Measurements from ENCODE around the gene DAB2IP. TPM values are rescaled to one million over a fixed set of nuclear protein-coding genes. Genes with fewer than 3 reads are reported as not detected.

The DAB2IP gene
- total and polyA plus RNA-seq, 4 donors = 2.3 to 13.1 (median 5.4) TPM

GRCh38 chr9:121767171-121767769 is 115.8 kb downstream of the DAB2IP start:
- H3K27ac ChIP-seq (ENCODE audit: low read depth in 1 of 2, low read length in 2 of 2) = no peak overlapping the region
- DNase-seq (ENCODE audit: low spot score) = no peak
- WGBS = 94% methylated on average over 9 of the region's 9 CpGs
- H3K9me3 ChIP-seq (ENCODE audit: control insufficient read depth in 4 of 4, low read length in 3 of 4) = no peaks in the 10 kb centered on the region
- H3K4me3 ChIP-seq (ENCODE audit: low read depth in 1 of 3, low read length in 3 of 3) = no peak overlapping the region
- no peaks in the 10 kb centered on the region for H3K27me3 ChIP-seq (ENCODE audit: control insufficient read depth in 4 of 4, insufficient read depth in 4 of 4, low read length in 3 of 4)
- H3K4me1 ChIP-seq (ENCODE audit: control insufficient read depth in 4 of 4, insufficient read depth in 4 of 4, low read length in 3 of 4) = peaks cover 0 to 10% (median 4%) of the 10 kb centered on the region in 4 donors
- peaks cover 8 to 55% (median 20%) of the 10 kb centered on the region in 4 donors for H3K36me3 ChIP-seq (ENCODE audit: control insufficient read depth in 4 of 4, insufficient read depth in 3 of 4, low read depth in 1 of 4, low read length in 3 of 4)
- TF ChIP-seq TAF1 (conservative IDR thresholded peaks at IDR 0.05) = no peak
- H3K9ac ChIP-seq (ENCODE audit: low read depth in 1 of 2, low read length in 2 of 2) = no peak overlapping the region

- Histone ChIP-seq H3K27ac (ENCODE audit: low read depth in 1 of 2, low read length in 2 of 2) (no peak overlapping the region), H3K4me3 (ENCODE audit: low read depth in 1 of 3, low read length in 3 of 3) (no peak overlapping the region), H3K9me3 (ENCODE audit: control insufficient read depth in 4 of 4, low read length in 3 of 4) (no peaks in the 10 kb centered on the region), H3K4me1 (ENCODE audit: control insufficient read depth in 4 of 4, insufficient read depth in 4 of 4, low read length in 3 of 4) (peaks cover 6 to 19% (median 11%) of the 10 kb centered on the region in 4 donors), H3K9ac (ENCODE audit: low read depth in 1 of 2, low read length in 2 of 2) (no peak overlapping the region), H3K27me3 (ENCODE audit: control insufficient read depth in 4 of 4, insufficient read depth in 4 of 4, low read length in 3 of 4) (no peaks in the 10 kb centered on the region), H3K36me3 (ENCODE audit: control insufficient read depth in 4 of 4, insufficient read depth in 3 of 4, low read depth in 1 of 4, low read length in 3 of 4) (peaks cover 8 to 55% (median 20%) of the 10 kb centered on the region in 4 donors)
- 95% methylated on average over 15 of the region's 15 CpGs for WGBS
- TF ChIP-seq, protein P1, sequence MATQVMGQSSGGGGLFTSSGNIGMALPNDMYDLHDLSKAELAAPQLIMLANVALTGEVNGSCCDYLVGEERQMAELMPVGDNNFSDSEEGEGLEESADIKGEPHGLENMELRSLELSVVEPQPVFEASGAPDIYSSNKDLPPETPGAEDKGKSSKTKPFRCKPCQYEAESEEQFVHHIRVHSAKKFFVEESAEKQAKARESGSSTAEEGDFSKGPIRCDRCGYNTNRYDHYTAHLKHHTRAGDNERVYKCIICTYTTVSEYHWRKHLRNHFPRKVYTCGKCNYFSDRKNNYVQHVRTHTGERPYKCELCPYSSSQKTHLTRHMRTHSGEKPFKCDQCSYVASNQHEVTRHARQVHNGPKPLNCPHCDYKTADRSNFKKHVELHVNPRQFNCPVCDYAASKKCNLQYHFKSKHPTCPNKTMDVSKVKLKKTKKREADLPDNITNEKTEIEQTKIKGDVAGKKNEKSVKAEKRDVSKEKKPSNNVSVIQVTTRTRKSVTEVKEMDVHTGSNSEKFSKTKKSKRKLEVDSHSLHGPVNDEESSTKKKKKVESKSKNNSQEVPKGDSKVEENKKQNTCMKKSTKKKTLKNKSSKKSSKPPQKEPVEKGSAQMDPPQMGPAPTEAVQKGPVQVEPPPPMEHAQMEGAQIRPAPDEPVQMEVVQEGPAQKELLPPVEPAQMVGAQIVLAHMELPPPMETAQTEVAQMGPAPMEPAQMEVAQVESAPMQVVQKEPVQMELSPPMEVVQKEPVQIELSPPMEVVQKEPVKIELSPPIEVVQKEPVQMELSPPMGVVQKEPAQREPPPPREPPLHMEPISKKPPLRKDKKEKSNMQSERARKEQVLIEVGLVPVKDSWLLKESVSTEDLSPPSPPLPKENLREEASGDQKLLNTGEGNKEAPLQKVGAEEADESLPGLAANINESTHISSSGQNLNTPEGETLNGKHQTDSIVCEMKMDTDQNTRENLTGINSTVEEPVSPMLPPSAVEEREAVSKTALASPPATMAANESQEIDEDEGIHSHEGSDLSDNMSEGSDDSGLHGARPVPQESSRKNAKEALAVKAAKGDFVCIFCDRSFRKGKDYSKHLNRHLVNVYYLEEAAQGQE (IDR thresholded peaks at IDR 0.05) = no peak
- no peak for TF ChIP-seq RAD21 (IDR thresholded peaks at IDR 0.05)
- no peak for TF ChIP-seq NR2F2 (IDR thresholded peaks at IDR 0.05)
- no peak for TF ChIP-seq SP1 (IDR thresholded peaks at IDR 0.05)
- no peak for TF ChIP-seq FOXA1 (IDR thresholded peaks at IDR 0.05)
- TF ChIP-seq YY1 (IDR thresholded peaks at IDR 0.05) = no peak
- TF ChIP-seq HNF4A (conservative IDR thresholded peaks at IDR 0.05) = no peak
- TF ChIP-seq, protein P2, sequence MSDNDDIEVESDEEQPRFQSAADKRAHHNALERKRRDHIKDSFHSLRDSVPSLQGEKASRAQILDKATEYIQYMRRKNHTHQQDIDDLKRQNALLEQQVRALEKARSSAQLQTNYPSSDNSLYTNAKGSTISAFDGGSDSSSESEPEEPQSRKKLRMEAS (IDR thresholded peaks at IDR 0.05) = no peak
- DNase-seq (ENCODE audit: low spot score) = no peak
Observed at GRCh38 chr9:121768416-121769015, 117.1 kb downstream of the DAB2IP start.

GRCh38 chr9:121769939-121770338 is 118.5 kb downstream of the DAB2IP start:
- no peak overlapping the region for H3K9ac ChIP-seq (ENCODE audit: low read depth in 1 of 2, low read length in 2 of 2)
- TF ChIP-seq HNF4A (conservative IDR thresholded peaks at IDR 0.05) = no peak
- no peak for TF ChIP-seq CTCF (IDR thresholded peaks at IDR 0.05; ENCODE audit: low read depth, low read length, missing input control)
- TF ChIP-seq, protein P1 (IDR thresholded peaks at IDR 0.05) = no peak
- TF ChIP-seq SP1 (IDR thresholded peaks at IDR 0.05) = no peak
- no peak for TF ChIP-seq HNF4G (IDR thresholded peaks at IDR 0.05)
- TF ChIP-seq JUND (IDR thresholded peaks at IDR 0.05) = no peak
- TF ChIP-seq TAF1 (conservative IDR thresholded peaks at IDR 0.05) = no peak
- TF ChIP-seq, protein P3, sequence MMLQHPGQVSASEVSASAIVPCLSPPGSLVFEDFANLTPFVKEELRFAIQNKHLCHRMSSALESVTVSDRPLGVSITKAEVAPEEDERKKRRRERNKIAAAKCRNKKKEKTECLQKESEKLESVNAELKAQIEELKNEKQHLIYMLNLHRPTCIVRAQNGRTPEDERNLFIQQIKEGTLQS (IDR thresholded peaks at IDR 0.05) = no peak
- TF ChIP-seq GABPA (IDR thresholded peaks at IDR 0.05 in 1 of 2, conservative IDR thresholded peaks at IDR 0.05 in 1 of 2) = no peak
- no peak for TF ChIP-seq NR2F2 (IDR thresholded peaks at IDR 0.05)
- no peak for TF ChIP-seq YY1 (IDR thresholded peaks at IDR 0.05)
- no peak for TF ChIP-seq RAD21 (IDR thresholded peaks at IDR 0.05)
- TF ChIP-seq RXRA (IDR thresholded peaks at IDR 0.05) = no peak

More at GRCh38 chr9:121769939-121770338, 118.5 kb downstream of the DAB2IP start:
- no peaks in the 10 kb centered on the region for H3K27me3 ChIP-seq (ENCODE audit: control insufficient read depth in 4 of 4, insufficient read depth in 4 of 4, low read length in 3 of 4)
- H3K36me3 ChIP-seq (ENCODE audit: control insufficient read depth in 4 of 4, insufficient read depth in 3 of 4, low read depth in 1 of 4, low read length in 3 of 4) = peaks cover 8 to 50% (median 17%) of the 10 kb centered on the region in 4 donors
- H3K4me3 ChIP-seq (ENCODE audit: low read depth in 1 of 3, low read length in 3 of 3) = no peak overlapping the region
- H3K27ac ChIP-seq (ENCODE audit: low read depth in 1 of 2, low read length in 2 of 2) = no peak overlapping the region
- H3K4me1 ChIP-seq (ENCODE audit: control insufficient read depth in 4 of 4, insufficient read depth in 4 of 4, low read length in 3 of 4) = peaks cover 12 to 26% (median 20%) of the 10 kb centered on the region in 4 donors
- no peaks in the 10 kb centered on the region for H3K9me3 ChIP-seq (ENCODE audit: control insufficient read depth in 4 of 4, low read length in 3 of 4)
- no peak for DNase-seq (ENCODE audit: low spot score)
- WGBS = 94% methylated on average over 4 of the region's 4 CpGs

Measured in liver (tissue), 9 donors.